HL-60 (cell line): ENCODE results near the gene SGMS1.

ENCODE experiments used
- CTCF ChIP-seq: IDR thresholded peaks from one replicate; pipeline ENCODE4 v1.5.1; 2011; ENCODE audit warnings: low read length, control low read depth, inconsistent platforms; ENCODE audit not compliant: insufficient read depth
- GABPA ChIP-seq: IDR thresholded peaks from 2 replicates; pipeline ENCODE4 v1.6.1; 2012; ENCODE audit warnings: low read depth
- POLR2AphosphoS5 ChIP-seq: IDR thresholded peaks from 2 replicates; pipeline ENCODE4 v1.6.1; 2012; ENCODE audit warnings: low read depth
- REST ChIP-seq: IDR thresholded peaks from 2 replicates; pipeline ENCODE4 v1.6.1; 2012; ENCODE audit warnings: low read depth; ENCODE audit not compliant: insufficient replicate concordance

- TF ChIP-seq POLR2AphosphoS5 (no peak), CTCF (no peak), GABPA (no peak), REST (no peak)
Observed at GRCh38 chr10:50373821-50374501, 249.8 kb downstream of the SGMS1 start.
